AG04450 (cell line): ENCODE results near the gene RAI1. TPM values are rescaled to one million over a fixed set of nuclear protein-coding genes. Genes with fewer than 3 reads are reported as not detected.

Experiments used
- CTCF ChIA-PET: fragments of 300-600, 350-600 bp; formaldehyde crosslinking; extraction: SDS; loops from one replicate; lab custom pipeline; 2022; ENCODE audit warnings: antibody characterized with exemption, inconsistent platforms; lab: Charles Lee
- POLR2A ChIA-PET: fragments of 350-600 bp; formaldehyde crosslinking; extraction: SDS; loops from one replicate; lab custom pipeline; 2021; ENCODE audit warnings: antibody characterized with exemption, inconsistent platforms; lab: Yijun Ruan, JAX
- DNase-seq: peaks from one replicate; pipeline ENCODE4 v3.0.0-alpha.2; 2011; ENCODE audit warnings: low read depth, low spot score
- H3K27ac ChIP-seq: one replicate; pipeline ENCODE4 v1.5.1; 2012; ENCODE audit warnings: low read depth, low read length, control low read depth
- H3K27me3 ChIP-seq: one replicate; pipeline ENCODE4 v1.6.0; 2012; ENCODE audit warnings: low read length; ENCODE audit not compliant: control insufficient read depth, insufficient read depth
- H3K4me3 ChIP-seq: 2 replicates; pipeline ENCODE4 v1.5.1; 2011; ENCODE audit warnings: mild to moderate bottlenecking, low read depth, low read length, control low read depth
- H3K9me3 ChIP-seq: 2 replicates; pipeline ENCODE4 v1.5.1; 2012; ENCODE audit warnings: low read length; ENCODE audit not compliant: control insufficient read depth, insufficient read depth
- polyA plus RNA-seq: library from polyadenylated mRNA; depleted of rRNA; stranded (reverse); fragments of >200 nt; gene quantifications from 2 replicates; pipeline ENCODE4 v1.2.3, GENCODE V29; 2011
- TF ChIP-seq, protein P1 (sequence below): IDR thresholded peaks from 2 replicates; pipeline ENCODE4 v1.5.1; 2011; ENCODE audit warnings: low read depth, low read length, control low read depth, inconsistent platforms

The RAI1 gene
- polyA plus RNA-seq, 1 experiment = 2.1 TPM

DNA sequence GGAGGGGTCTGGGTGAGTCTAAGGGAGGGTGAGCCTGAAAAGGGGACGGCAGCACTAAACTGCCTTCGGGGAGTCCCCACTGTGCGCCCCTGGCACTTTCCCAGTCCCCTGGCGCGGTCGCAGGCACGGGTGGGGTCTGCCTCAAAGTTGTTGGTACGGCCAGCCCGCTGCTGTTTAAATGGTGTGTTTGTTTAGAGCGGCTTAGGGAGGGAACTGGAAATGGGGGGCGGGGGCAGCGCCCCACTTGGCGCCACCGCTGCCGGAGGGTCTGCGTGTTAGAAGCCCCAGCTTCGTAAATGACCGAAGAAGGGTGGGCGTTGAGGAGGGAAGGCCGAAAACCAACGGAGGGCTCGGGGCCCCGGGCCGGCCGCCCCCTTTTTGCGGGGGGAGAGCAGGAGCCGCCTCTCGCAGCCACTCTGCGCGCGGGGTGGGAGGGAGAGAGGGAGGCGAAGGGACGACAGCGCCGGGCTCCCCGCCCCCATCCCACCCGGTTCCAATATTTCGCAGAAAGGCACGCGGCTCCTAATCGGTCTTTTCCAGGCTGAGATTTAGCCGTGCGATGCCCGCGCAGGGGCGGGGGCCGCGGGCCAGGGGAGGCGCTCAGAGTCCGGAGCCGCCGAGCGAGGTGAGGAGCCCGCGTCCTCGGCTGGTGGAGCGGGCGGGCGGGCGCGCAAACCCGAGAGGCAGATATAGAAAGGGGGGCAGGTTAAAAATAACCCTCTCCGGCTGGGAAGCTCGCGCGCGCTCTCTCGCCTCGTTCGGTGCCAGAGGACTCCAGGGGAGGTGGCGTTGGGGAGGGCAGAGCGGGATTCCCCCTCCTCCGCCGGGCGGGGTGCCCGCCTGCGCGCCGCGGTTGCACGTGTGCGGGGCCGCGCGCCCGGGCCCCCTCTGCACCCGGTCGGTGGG, 100.6 kb downstream of the RAI1 start:
- Histone ChIP-seq H3K27ac (peak overlapping the region; percentile 39), H3K4me3 (peak overlapping the region; percentile 46), H3K9me3 (no peaks in the 10 kb centered on the region), H3K27me3 (no peaks in the 10 kb centered on the region)
- CTCF ChIA-PET = no interaction called here
- TF ChIP-seq, protein P1, sequence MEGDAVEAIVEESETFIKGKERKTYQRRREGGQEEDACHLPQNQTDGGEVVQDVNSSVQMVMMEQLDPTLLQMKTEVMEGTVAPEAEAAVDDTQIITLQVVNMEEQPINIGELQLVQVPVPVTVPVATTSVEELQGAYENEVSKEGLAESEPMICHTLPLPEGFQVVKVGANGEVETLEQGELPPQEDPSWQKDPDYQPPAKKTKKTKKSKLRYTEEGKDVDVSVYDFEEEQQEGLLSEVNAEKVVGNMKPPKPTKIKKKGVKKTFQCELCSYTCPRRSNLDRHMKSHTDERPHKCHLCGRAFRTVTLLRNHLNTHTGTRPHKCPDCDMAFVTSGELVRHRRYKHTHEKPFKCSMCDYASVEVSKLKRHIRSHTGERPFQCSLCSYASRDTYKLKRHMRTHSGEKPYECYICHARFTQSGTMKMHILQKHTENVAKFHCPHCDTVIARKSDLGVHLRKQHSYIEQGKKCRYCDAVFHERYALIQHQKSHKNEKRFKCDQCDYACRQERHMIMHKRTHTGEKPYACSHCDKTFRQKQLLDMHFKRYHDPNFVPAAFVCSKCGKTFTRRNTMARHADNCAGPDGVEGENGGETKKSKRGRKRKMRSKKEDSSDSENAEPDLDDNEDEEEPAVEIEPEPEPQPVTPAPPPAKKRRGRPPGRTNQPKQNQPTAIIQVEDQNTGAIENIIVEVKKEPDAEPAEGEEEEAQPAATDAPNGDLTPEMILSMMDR = no peak
- no peak for DNase-seq
- POLR2A ChIA-PET = no interaction called here

DNA sequence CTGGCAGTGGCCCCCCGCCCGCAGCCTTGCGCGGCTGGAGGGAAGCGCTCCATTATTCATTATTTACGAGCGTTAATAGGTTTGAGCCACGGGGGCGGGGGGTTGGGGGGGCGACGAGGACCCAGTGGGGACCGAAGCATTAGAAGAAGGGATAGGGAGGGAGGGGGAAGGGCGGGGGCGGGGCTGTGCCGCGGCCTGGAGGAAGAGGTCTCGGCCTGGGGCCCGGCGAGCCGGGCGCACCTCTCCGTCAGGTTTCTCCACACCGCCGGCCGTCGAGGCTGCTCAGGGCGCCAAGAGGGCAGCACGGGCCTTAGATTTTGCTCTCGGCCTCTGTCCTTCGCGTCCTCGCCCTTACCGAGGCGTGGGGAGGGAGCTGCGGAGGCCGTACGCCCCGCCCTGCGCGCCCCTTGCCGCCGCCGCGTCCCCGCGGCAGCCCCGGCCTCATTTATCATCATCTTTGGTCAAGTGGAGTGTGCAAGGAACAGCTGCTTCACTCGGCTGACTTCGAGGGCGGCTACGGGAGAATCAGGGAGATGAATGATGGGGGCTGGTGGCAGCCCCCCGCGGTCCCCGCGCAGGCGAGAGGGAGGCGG, 101.4 kb downstream of the RAI1 start:
- Histone ChIP-seq H3K27ac (no peak overlapping the region), H3K4me3 (peak overlapping the region; percentile 46), H3K27me3 (no peaks in the 10 kb centered on the region), H3K9me3 (no peaks in the 10 kb centered on the region)
- POLR2A ChIA-PET = no interaction called here
- TF ChIP-seq, protein P1 = no peak
- CTCF ChIA-PET = no interaction called here
- DNase-seq = no peak

DNA sequence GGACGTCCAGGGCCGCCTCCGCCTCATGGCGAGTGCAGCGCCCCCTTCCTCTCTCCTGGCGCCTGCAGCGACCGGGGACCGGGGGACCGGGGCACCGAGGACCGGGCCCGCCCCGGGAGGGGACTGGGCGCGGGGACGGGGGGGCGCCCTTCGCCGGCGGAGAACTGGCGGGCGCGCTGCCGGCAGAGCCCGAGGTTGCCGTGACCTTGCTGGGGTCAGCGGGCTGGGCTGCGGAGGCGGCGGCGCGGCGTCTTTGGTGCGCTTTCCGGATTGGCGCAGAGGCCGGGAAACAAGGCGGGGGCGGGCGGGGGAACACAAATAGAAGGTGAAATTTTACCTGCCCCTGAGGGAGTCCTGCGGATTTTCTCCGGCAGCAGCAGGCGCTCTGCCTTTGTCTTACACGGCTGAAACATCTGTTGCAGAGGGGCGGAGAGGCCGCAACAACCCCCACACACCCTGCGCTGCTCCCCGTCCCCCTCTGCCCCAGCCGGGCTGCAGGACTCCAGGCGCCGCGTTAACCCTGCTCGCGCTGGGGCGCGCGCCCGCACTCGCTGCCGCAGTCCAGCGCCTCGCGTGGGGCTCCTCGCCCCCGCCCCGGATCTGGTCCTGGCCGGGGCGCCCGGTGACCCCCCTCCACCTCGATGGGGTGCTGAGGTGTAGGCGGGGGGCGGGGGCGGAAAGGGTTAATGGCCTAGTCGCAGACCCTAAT, 102.0 kb downstream of the RAI1 start:
- TF ChIP-seq, protein P1 = peak; percentile 8; the same call in 1 of the 2 replicates
- POLR2A ChIA-PET = no interaction called here
- H3K9me3 ChIP-seq = no peaks in the 10 kb centered on the region
- H3K27me3 ChIP-seq = no peaks in the 10 kb centered on the region
- no peak for DNase-seq
- H3K27ac ChIP-seq = no peak overlapping the region
- CTCF ChIA-PET = no interaction called here
- peak overlapping the region; percentile 38 for H3K4me3 ChIP-seq

DNA sequence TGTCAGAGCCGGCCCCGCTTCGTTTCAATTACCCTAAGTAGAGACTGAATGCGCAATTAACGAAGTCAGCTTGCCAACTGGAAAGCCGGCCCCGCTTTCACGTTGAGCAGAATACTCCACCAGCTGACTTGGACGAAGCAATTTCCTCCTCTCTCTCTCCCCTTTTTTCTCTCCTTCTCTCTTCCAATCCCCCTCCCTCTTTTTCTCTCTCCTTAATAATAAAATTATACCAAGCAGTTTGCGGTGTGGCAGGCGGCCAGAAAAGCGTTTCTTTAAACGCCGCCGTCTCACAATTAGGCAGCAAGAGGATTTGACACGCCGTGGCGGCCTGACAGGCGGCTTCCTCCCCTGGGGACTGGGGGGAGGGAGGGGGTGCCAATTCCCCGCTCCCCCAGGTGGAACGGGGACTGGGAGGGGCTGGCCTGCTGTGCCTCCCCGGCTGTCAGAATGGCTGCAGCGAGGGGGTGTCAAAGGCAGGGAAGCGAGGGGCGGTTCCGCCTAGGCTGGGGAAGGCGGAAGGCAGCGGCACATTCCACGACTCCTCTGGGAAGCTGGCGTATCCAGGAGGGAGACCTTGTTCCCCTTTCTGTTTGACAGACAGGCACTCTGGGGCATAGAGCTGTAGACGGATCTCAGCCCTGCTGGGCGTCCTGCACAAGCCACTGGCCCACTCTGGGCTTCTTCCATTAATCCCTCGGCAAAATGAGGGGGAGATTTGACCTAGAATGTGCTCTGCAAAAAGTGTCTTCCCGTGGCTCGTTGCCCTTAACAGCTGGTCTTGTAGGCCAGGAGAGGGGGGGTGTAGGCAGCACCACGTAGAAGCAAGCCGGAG, 102.8 kb downstream of the RAI1 start:
- POLR2A ChIA-PET = no interaction called here
- CTCF ChIA-PET = interaction anchor here (1.7 kb wide), 1 partner anchor 28 kb away, joined by 7 read pairs; no protein-coding TSS in a partner anchor
- Histone ChIP-seq H3K27ac (no peak overlapping the region), H3K4me3 (no peak overlapping the region), H3K9me3 (no peaks in the 10 kb centered on the region; the same call in 1 of the 2 replicates), H3K27me3 (no peaks in the 10 kb centered on the region)
- DNase-seq = no peak
- TF ChIP-seq, protein P1 = no peak
